Measurements from ENCODE around the gene ZFP36L1.

Gene ZFP36L1

DNA sequence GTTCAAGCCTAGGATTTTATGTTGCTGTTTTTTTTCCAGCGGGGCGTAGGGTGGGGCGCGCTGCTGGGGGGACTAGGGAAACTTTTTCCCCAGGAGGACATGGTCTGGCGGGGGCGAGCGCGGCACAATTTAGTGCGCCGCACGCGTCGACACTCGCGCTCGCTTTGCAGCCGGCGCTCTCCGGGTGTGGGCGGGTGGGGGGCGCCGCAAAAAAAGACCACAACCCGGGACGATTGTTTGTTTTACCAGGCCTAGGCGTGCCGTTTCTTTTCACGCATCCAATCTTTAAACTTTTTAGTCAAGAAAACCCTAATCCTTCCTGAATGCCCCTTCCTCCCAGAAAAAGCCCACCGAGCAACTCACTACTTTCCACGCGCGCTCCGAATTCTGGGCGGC is 865 bp upstream of the ZFP36L1 start:
- DNase-seq (ENCODE audit: low read depth) = no peak
- in situ Hi-C loops (cut with HindIII; ENCODE audit: low sequenced_read_pairs) = loop anchor here (5.0 kb wide), 1 partner anchor 541 kb away; no protein-coding TSS in a partner anchor
- peak overlapping the region; percentile 99 for H3K4me3 ChIP-seq (ENCODE audit: low read depth, low read length)

GRCh38 chr14:68792678-68792978 is 239 bp downstream of the ZFP36L1 start:
- in situ Hi-C loops (cut with HindIII; ENCODE audit: low sequenced_read_pairs) = loop anchor here (5.0 kb wide), 1 partner anchor 540 kb away; no protein-coding TSS in a partner anchor
- no peak for DNase-seq (ENCODE audit: low read depth)
- TF ChIP-seq CTCF (IDR thresholded peaks at IDR 0.05; ENCODE audit: low read depth, low read length, missing control alignments) = no peak
- H3K4me3 ChIP-seq (ENCODE audit: low read depth, low read length) = peak overlapping the region; percentile 99

More for the DNA sequence above, 865 bp upstream of the ZFP36L1 start:
- TF ChIP-seq CTCF (IDR thresholded peaks at IDR 0.05; ENCODE audit: low read depth, low read length, missing control alignments) = no peak

GRCh38 chr14:68791902-68792677 is 777 bp downstream of the ZFP36L1 start:
- no peak for DNase-seq (ENCODE audit: low read depth)
- TF ChIP-seq CTCF (IDR thresholded peaks at IDR 0.05; ENCODE audit: low read depth, low read length, missing control alignments) = no peak
- in situ Hi-C loops (cut with HindIII; ENCODE audit: low sequenced_read_pairs) = loop anchor here (5.0 kb wide), 1 partner anchor 540 kb away; no protein-coding TSS in a partner anchor

DNA sequence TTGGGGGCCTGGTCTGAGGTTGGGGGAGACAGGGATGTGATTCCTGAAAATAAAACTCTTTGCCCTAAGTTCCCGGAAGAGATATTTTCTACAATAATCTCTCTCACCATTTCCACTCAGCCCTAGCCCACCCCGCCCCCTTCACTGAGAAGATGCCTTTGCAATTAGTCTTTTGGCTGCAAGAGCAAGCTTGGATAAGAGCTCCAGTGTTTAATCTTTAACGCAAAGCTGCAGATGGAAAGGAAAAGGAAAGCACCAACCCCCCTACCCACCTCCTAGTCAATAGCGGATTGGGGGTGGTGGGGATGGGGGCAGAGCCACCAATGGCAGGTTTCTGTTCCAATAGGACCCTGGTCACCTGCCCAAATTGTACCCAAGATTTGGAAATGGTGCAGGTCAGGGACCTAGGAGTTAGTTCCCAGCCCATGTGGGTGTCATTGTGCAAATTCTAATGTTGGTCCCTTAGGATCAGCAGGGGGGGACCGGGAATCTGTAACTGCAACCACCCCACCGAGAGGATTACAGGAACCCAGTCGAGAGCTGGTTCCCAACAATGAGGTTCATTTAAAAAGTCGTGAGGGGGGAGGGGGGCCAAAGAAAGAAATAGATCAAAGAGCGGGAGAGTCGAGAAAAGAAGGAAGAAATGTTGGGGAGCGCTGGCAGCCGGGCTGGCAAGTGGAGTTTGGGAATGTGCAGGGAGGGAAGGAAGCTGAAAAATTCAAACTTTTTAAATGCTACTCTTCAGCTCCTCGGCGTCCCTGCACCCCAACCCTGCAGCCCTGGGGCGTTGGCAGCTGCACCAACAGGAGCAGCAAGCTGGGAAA is 1.6 kb downstream of the ZFP36L1 start:
- TF ChIP-seq CTCF (IDR thresholded peaks at IDR 0.05; ENCODE audit: low read depth, low read length, missing control alignments) = no peak
- in situ Hi-C loops (cut with HindIII; ENCODE audit: low sequenced_read_pairs) = loop anchor here (5.0 kb wide), 1 partner anchor 539 kb away; no protein-coding TSS in a partner anchor
- no peak for DNase-seq (ENCODE audit: low read depth)
- peak overlapping the region; percentile 99 for H3K4me3 ChIP-seq (ENCODE audit: low read depth, low read length)

More at GRCh38 chr14:68791902-68792677, 777 bp downstream of the ZFP36L1 start:
- peak overlapping the region; percentile 99 for H3K4me3 ChIP-seq (ENCODE audit: low read depth, low read length)

DNA sequence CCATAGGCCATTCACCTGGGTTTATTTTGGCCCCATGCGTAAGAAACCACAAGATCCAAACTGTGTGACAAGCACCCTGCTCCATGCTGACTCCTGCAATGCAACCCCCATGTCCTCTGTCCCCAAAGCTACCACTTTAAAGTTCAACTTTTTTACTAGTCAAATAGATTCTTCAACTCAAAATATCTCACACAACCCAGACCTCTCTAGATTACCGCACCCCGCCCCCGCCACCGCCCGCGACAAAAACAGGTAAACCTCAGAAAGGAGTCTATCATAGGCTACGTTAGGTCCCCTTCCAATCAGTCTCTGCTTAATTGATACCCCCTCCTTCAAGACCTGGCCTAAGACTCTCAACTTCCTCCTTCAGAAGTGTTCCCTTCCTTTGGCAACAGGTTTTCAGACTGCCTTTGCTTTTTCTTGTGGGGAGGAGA is 2.2 kb downstream of the ZFP36L1 start:
- in situ Hi-C loops (cut with HindIII; ENCODE audit: low sequenced_read_pairs) = loop anchor here (5.0 kb wide), 1 partner anchor 538 kb away; no protein-coding TSS in a partner anchor
- no peak for TF ChIP-seq CTCF (IDR thresholded peaks at IDR 0.05; ENCODE audit: low read depth, low read length, missing control alignments)
- peak overlapping the region; percentile 99 for H3K4me3 ChIP-seq (ENCODE audit: low read depth, low read length)
- no peak for DNase-seq (ENCODE audit: low read depth)

DNA sequence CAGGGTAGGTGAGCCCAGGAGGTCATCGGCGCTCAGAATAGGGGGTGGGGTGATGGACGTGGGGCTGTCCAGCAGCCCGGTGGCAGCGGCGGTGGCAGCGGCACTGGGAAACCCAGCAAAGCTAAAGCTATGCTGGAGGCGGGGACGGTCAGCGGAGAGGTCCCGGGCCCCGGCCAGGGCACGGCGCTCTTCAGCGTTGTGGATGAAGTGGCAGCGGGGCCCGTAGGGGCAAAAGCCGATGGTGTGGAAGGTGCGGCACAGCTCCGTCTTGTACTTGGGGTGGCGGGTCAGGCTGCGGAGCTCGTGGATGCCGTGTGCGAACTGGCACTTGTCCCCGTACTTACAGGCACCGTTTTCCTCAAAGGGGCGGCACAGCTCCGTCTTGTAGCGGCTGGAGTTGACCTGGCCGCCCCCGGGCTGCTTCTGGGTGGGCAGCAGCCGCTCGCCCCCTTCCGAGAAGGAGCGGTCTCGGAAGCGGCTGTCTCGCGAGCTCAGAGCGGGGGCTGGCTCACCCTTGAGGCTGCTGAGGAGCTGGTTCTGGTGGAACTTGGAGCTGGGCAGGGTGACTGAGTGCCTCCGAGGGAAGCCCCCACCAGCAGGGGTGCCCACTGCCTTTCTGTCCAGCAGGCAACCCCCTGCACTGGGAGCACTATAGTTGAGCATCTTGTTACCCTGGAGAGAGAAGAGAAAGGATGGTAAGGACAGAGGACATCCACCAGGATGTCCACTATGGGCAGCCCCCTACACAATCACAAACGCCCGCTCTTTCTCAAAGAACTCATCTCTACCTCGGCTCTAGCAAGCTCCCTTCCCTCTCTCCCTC is 2.8 kb downstream of the ZFP36L1 start:
- peak overlapping the region; percentile 99 for H3K4me3 ChIP-seq (ENCODE audit: low read depth, low read length)
- in situ Hi-C loops (cut with HindIII; ENCODE audit: low sequenced_read_pairs) = loop anchor here (5.0 kb wide), 1 partner anchor 538 kb away; no protein-coding TSS in a partner anchor
- no peak for DNase-seq (ENCODE audit: low read depth)
- no peak for TF ChIP-seq CTCF (IDR thresholded peaks at IDR 0.05; ENCODE audit: low read depth, low read length, missing control alignments)

Measured in astrocyte of the cerebellum (primary cell).